Ishikawa (cell line): ENCODE data around the gene YRDC.

ENCODE experiments used
- CEBPB ChIP-seq: IDR thresholded peaks from 2 replicates; pipeline ENCODE4 v1.6.1; 2012
- CREB1 ChIP-seq: IDR thresholded peaks from 2 replicates; pipeline ENCODE4 v1.6.1; 2012; ENCODE audit warnings: low read depth
- EGR1 ChIP-seq: IDR thresholded peaks from 2 replicates; pipeline ENCODE4 v1.6.1; 2012
- EP300 ChIP-seq: IDR thresholded peaks from 2 replicates; pipeline ENCODE4 v1.6.1; 2012; ENCODE audit warnings: borderline replicate concordance
- FOXM1 ChIP-seq: IDR thresholded peaks from 2 replicates; pipeline ENCODE4 v1.6.1; 2012; ENCODE audit warnings: low read depth, borderline replicate concordance
- MAX ChIP-seq: IDR thresholded peaks from 2 replicates; pipeline ENCODE4 v1.6.1; 2012
- NFIC ChIP-seq: IDR thresholded peaks from 2 replicates; pipeline ENCODE4 v1.6.1; 2012
- RAD21 ChIP-seq: IDR thresholded peaks from 2 replicates; pipeline ENCODE4 v1.6.1; 2012; ENCODE audit warnings: low read depth
- REST ChIP-seq: IDR thresholded peaks from 2 replicates; pipeline ENCODE4 v1.6.1; 2012; ENCODE audit warnings: low read depth, mild to moderate bottlenecking
- TAF1 ChIP-seq: IDR thresholded peaks from 2 replicates; pipeline ENCODE4 v1.6.1; 2012; ENCODE audit warnings: low read depth, mild to moderate bottlenecking
- TCF12 ChIP-seq: IDR thresholded peaks from 2 replicates; pipeline ENCODE4 v1.6.1; 2012; ENCODE audit warnings: low read depth
- TEAD4 ChIP-seq: IDR thresholded peaks from 2 replicates; pipeline ENCODE4 v1.6.1; 2012
- USF1 ChIP-seq: IDR thresholded peaks from 2 replicates; pipeline ENCODE4 v1.6.1; 2012
- YY1 ChIP-seq: IDR thresholded peaks from 2 replicates; pipeline ENCODE4 v1.6.1; 2012; ENCODE audit warnings: low read depth
- ZBTB7A ChIP-seq: IDR thresholded peaks from 2 replicates; pipeline ENCODE4 v1.6.1; 2012; ENCODE audit warnings: low read depth

YRDC gene

GRCh38 chr1:37807555-37808368 is at the start of gene YRDC, which contains the start of gene C1orf122:
YRDC (minus strand) TSS chr1:37808208; CDS start chr1:37808180, 28 bp downstream.
C1orf122 (plus strand) TSS chr1:37807790; CDS start chr1:37808405, 615 bp downstream.
- TF ChIP-seq NFIC, result peak; percentile 57; the same call in 1 of the 2 replicates
- peak; percentile 80 for TF ChIP-seq CREB1
- TF ChIP-seq TAF1, result peak; percentile 50
- no peak for TF ChIP-seq TCF12
- no peak for TF ChIP-seq FOXM1
- peak; percentile 73 for TF ChIP-seq MAX
- TF ChIP-seq ZBTB7A, result no peak; the same call in 1 of the 2 replicates
- peak; percentile 72 for TF ChIP-seq TEAD4
- TF ChIP-seq EP300, result no peak; the same call in 1 of the 2 replicates
- no peak for TF ChIP-seq USF1
- TF ChIP-seq EGR1, result no peak
- TF ChIP-seq REST, result no peak
- no peak for TF ChIP-seq CEBPB
- no peak for TF ChIP-seq RAD21
- TF ChIP-seq YY1, result no peak

GRCh38 chr1:37854406-37854805 is 46.4 kb upstream of the YRDC start:
- TF ChIP-seq EP300, result no peak
- TF ChIP-seq NFIC, result no peak
- no peak for TF ChIP-seq REST
- TF ChIP-seq TEAD4, result no peak
- no peak for TF ChIP-seq TCF12
- TF ChIP-seq YY1, result no peak
- TF ChIP-seq MAX, result no peak

- TF ChIP-seq USF1 (no peak), TCF12 (no peak), CEBPB (no peak), MAX (no peak), YY1 (no peak), RAD21 (no peak), FOXM1 (no peak), EP300 (no peak), REST (no peak), ZBTB7A (no peak), EGR1 (no peak), NFIC (no peak), TEAD4 (no peak), CREB1 (no peak)
Observed at GRCh38 chr1:37853157-37853556, 45.1 kb upstream of the YRDC start.

GRCh38 chr1:37851782-37852210 is 43.8 kb upstream of the YRDC start:
- TF ChIP-seq NFIC, result no peak
- no peak for TF ChIP-seq FOXM1
- TF ChIP-seq YY1, result no peak
- TF ChIP-seq TCF12, result no peak
- no peak for TF ChIP-seq CEBPB
- TF ChIP-seq EGR1, result no peak
- TF ChIP-seq RAD21, result no peak
- TF ChIP-seq ZBTB7A, result no peak
- no peak for TF ChIP-seq USF1
- no peak for TF ChIP-seq TAF1
- no peak for TF ChIP-seq REST
- no peak for TF ChIP-seq EP300
